Measurements from ENCODE around the gene KDM2B. TPM values are rescaled to one million over a fixed set of nuclear protein-coding genes. Genes with fewer than 3 reads are reported as not detected.
"Not testable (repeated sequence)": the region's sequence is repeated elsewhere in the genome, so short reads cannot be mapped to it uniquely, and the experiment has no call there.

The KDM2B gene
- total RNA-seq, 1 donor from 2014 or later, result 23.8 TPM

DNA sequence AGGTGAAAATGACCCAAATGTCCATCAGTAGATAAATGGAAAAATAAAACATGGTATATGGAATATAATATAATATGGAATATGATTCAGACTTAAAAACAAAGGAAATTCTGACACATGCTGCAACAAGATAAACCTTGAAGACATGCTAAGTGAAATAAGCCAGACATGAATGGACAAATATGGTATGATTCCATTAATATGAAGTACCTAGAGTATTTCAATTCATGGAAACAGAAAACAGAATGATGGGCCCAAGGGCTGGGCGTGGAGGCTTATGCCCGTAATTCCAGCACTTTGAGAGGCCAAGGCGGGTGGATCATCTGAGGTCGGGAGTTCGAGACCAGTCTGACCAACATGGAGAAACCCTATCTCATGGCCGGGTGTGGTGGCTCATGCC lies 22.8 kb upstream of the KDM2B start:
- no peak overlapping the region for H3K4me3 ChIP-seq (ENCODE audit: low read depth, low read length)
- DNase-seq (ENCODE audit: low read depth), result no peak
- TF ChIP-seq, protein P1, sequence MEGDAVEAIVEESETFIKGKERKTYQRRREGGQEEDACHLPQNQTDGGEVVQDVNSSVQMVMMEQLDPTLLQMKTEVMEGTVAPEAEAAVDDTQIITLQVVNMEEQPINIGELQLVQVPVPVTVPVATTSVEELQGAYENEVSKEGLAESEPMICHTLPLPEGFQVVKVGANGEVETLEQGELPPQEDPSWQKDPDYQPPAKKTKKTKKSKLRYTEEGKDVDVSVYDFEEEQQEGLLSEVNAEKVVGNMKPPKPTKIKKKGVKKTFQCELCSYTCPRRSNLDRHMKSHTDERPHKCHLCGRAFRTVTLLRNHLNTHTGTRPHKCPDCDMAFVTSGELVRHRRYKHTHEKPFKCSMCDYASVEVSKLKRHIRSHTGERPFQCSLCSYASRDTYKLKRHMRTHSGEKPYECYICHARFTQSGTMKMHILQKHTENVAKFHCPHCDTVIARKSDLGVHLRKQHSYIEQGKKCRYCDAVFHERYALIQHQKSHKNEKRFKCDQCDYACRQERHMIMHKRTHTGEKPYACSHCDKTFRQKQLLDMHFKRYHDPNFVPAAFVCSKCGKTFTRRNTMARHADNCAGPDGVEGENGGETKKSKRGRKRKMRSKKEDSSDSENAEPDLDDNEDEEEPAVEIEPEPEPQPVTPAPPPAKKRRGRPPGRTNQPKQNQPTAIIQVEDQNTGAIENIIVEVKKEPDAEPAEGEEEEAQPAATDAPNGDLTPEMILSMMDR (conservative IDR thresholded peaks at IDR 0.05; ENCODE audit: low read depth, low read length), result no peak

DNA sequence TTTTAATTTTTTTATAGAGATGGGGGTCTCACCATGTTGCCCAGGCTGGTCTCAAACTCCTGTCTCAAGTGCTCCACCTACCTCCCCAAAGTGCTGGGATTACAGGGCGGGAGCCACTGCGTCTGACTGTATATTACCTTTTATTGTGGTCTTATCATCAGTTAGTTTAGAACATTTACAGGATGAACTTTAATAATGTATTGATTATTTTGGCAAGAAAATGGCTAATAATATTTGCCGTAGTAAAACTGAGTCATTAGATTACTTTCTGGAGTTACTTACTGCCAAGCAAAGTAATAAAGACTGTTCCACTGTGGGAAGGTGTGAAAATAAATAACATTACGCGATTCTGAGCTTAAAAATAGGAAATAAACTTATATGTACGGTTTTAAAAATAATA lies 21.9 kb upstream of the KDM2B start:
- no peak for DNase-seq (ENCODE audit: low read depth)
- TF ChIP-seq, protein P1 (conservative IDR thresholded peaks at IDR 0.05; ENCODE audit: low read depth, low read length), result no peak

DNA sequence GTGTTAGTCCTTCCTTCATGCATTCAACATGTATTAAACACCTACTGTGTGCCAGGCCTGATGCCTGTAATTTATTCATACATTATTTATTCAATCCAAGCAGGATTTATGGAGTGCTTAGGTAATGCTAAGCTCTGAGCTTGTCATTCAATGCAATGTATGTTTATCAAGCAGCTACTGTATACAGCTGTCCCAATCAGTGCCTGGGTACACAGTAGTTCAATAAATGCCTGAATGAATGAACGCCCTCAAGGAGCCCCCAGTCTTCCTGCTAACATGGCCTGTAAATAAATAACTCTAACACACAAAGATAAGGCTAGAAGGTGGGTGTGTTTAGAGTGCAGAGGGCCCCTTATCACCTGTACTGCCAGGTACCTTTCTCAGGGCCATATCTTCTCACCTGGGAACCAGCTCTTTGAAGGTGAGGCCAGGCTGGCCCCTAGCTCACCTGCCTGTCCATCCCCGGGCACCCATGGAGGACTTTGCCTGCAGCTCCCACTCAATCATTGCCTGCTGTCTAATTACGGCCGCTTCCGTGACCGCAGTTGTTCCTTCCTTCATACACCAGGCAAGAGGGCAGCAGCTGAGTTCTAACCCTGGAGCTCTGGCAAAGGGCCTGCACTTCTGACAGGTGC lies 20.0 kb upstream of the KDM2B start:
- TF ChIP-seq, protein P1 (conservative IDR thresholded peaks at IDR 0.05; ENCODE audit: low read depth, low read length), result no peak
- no peak for DNase-seq (ENCODE audit: low read depth)
- H3K4me3 ChIP-seq (ENCODE audit: low read depth, low read length), result no peak overlapping the region

More for the DNA sequence above, 21.9 kb upstream of the KDM2B start:
- H3K4me3 ChIP-seq (ENCODE audit: low read depth, low read length), result no peak overlapping the region

DNA sequence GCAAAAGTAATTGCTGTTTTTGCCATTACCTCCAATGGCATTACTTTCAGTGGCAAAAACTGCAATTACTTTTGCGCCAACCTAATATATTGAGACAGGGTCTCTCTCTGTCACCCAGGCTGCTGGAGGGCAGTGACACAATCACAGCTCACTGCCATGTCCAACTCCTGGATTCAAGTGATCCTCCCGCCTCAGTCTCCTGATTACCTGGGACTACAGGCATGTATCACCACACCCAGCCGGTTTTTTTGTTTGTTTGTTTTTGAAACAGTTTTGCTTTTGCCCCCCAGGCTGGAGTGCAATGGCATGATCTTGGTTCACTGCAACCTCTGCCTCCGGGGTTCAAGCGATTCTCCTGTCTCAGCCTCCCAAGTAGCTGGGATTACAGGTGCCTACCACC lies 15.7 kb upstream of the KDM2B start:
- TF ChIP-seq, protein P1 (conservative IDR thresholded peaks at IDR 0.05; ENCODE audit: low read depth, low read length), result no peak
- no peak for DNase-seq (ENCODE audit: low read depth)
- H3K4me3 ChIP-seq (ENCODE audit: low read depth, low read length), result no peak overlapping the region

DNA sequence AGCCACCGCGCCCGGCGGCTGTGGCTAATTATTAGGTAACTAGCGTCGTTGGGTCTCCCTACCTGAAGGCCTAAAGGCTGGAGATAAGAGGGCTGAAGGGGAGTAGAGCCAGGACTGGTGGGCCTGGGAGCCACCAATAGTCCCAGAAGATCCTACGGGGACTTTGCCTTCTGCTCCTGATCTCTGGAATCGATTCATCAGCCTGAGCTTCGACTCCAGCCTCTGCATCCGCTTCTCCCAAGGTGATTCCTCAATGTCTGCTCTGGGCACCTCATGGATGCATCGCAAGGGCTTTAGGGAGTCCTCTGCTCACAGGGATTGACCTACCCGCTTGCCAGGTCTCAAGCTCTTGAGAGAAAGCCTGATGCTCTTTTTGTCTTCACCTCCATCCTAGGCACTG lies 14.7 kb upstream of the KDM2B start:
- no peak for DNase-seq (ENCODE audit: low read depth)
- TF ChIP-seq, protein P1 (conservative IDR thresholded peaks at IDR 0.05; ENCODE audit: low read depth, low read length), result no peak

DNA sequence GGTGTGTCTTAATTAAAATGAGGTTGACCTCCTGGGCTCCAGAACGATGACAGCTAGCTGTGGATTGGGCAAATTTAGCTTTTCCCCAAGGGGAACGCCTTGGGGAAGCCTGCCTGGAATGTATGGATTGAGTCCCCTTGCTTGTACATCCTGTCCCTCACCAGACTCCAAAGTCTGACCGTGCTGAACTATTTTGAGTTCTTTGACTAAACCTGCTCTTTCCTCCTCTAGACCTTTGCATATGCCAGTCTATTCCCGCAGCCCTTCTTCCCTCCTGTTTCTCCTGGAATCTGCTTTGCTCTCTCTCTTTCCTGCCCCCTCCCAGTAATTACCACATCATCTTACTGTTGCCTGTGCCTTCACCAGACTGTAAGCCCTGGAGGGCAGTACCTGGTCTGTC lies 11.5 kb upstream of the KDM2B start:
- H3K4me3 ChIP-seq (ENCODE audit: low read depth, low read length), result no peak overlapping the region
- no peak for DNase-seq (ENCODE audit: low read depth)
- TF ChIP-seq, protein P1 (conservative IDR thresholded peaks at IDR 0.05; ENCODE audit: low read depth, low read length), result no peak

More for the DNA sequence above, 14.7 kb upstream of the KDM2B start:
- no peak overlapping the region for H3K4me3 ChIP-seq (ENCODE audit: low read depth, low read length)

DNA sequence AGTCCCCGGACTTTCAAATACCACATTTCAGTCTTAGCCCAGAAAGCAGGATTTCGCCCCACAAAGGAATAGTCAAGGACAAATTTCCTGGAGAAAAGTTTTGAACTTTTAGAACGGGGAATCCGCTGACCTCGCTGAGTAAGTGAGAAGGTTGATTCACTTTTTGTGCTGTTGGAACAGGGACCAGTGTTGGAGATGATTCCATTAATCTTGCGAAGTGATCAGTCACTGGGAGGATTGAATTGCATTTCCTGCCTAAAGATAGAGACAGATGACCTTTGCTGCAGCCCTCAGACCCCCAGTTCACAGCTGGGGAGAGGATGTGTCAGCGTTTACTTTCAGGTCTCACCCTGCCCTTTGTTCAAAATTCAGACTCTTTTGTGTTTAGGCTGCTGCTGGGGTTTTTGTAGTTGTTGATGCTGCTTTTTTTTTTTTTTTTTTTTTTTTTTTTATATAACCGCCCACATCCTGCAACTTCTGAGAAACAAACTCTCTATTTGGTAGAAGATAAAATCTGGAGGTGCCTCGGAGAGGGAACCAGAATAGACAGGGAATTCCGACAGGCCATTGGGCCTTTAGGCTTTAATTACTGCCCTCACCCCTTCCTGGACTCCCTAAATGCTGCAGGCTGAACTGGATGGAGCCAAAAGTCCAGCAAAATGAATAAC lies 9.8 kb upstream of the KDM2B start:
- peak overlapping the region; percentile 25 for H3K4me3 ChIP-seq (ENCODE audit: low read depth, low read length)
- TF ChIP-seq, protein P1 (conservative IDR thresholded peaks at IDR 0.05; ENCODE audit: low read depth, low read length), result no peak
- DNase-seq (ENCODE audit: low read depth), result no peak

DNA sequence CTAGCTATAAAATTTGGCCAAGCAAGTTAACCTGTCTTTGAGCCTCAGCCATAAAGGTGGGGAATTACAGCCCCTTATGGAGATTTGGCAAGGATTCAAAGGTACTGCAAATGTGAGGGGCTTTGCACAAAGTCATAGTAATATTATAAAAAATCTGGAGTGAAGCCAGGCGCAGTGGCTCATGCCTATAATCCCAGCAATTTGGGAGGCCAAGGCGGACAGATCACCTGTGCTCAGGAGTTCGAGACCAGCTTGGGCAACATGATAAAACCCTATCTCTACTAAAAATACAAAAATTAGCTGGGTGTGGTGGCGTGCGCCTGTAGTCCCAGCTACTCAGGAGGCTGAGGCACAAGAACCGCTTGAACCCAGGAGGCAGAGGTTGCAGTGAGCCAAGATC lies 4.1 kb upstream of the KDM2B start:
- DNase-seq (ENCODE audit: low read depth); H3K4me3 ChIP-seq (ENCODE audit: low read depth, low read length): not testable (repeated sequence)

DNA sequence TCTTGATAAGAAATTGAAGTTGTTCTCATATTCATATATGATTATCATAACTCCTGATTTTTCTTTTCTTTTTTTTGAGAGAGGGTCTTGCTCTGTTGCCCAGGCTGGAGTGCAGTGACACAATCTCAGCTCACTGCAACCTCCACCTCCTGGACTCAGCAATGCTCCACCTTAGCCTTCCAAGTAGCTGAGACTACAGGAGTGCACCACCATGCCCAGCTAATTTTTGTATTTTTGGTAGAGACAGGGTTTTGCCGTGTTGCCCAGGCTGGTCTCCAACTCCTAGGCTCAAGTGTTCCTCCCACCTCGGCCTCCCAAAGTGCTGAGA lies 2.5 kb upstream of the KDM2B start:
- H3K4me3 ChIP-seq (ENCODE audit: low read depth, low read length); DNase-seq (ENCODE audit: low read depth): not testable (repeated sequence)
